GM10248 (cell line): ENCODE measurements around the gene FAM131B.

Experiments
- CTCF ChIA-PET: fragments of 300-600 bp; sonication (Branson Sonifier 250); formaldehyde crosslinking; extraction: SDS; loops from one replicate; lab custom pipeline; 2021; ENCODE audit warnings: antibody characterized with exemption; lab: Yijun Ruan, JAX
- POLR2A ChIA-PET: fragments of 350-650 bp; sonication (Branson Sonifier 250); formaldehyde crosslinking; extraction: SDS; loops from one replicate; lab custom pipeline; 2020; ENCODE audit warnings: antibody characterized with exemption; lab: Yijun Ruan, JAX
- DNase-seq: peaks from one replicate; pipeline ENCODE4 v3.0.0; 2012; ENCODE audit errors: extremely low spot score
- TF ChIP-seq, protein P1 (sequence below): IDR thresholded peaks from 2 replicates; pipeline ENCODE4 v1.5.1; 2012; ENCODE audit warnings: mild to moderate bottlenecking, low read depth; ENCODE audit errors: extremely low read depth, missing control alignments, control extremely low read depth

Gene FAM131B

DNA sequence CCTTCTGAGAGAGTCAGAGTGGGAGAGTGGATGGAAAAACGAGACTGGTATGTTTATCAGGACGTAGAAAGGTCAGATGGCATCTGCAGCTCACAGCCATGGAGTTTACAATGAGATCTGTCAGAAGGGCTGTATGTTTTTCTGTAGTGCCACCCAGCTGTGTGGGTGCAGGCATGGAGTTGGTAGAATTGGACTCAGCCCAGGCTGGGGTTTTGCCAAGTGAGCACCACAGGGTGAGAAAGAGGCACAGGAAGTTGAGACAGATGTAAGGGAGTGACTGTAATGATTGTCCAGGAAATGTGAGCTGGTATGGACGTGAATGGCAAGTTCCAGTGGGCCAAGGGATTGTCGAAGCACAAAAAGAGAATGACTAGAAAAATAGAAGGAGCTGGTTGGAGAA is 9.6 kb upstream of the FAM131B start:
- DNase-seq: no peak
- ChIA-PET CTCF (interaction anchor here (1.0 to 4.8 kb wide), 2 partner anchors 8 to 132 kb away, joined by 3 to 26 read pairs; no protein-coding TSS in a partner anchor), POLR2A (no interaction called here)
- TF ChIP-seq, protein P1, sequence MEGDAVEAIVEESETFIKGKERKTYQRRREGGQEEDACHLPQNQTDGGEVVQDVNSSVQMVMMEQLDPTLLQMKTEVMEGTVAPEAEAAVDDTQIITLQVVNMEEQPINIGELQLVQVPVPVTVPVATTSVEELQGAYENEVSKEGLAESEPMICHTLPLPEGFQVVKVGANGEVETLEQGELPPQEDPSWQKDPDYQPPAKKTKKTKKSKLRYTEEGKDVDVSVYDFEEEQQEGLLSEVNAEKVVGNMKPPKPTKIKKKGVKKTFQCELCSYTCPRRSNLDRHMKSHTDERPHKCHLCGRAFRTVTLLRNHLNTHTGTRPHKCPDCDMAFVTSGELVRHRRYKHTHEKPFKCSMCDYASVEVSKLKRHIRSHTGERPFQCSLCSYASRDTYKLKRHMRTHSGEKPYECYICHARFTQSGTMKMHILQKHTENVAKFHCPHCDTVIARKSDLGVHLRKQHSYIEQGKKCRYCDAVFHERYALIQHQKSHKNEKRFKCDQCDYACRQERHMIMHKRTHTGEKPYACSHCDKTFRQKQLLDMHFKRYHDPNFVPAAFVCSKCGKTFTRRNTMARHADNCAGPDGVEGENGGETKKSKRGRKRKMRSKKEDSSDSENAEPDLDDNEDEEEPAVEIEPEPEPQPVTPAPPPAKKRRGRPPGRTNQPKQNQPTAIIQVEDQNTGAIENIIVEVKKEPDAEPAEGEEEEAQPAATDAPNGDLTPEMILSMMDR: no peak

DNA sequence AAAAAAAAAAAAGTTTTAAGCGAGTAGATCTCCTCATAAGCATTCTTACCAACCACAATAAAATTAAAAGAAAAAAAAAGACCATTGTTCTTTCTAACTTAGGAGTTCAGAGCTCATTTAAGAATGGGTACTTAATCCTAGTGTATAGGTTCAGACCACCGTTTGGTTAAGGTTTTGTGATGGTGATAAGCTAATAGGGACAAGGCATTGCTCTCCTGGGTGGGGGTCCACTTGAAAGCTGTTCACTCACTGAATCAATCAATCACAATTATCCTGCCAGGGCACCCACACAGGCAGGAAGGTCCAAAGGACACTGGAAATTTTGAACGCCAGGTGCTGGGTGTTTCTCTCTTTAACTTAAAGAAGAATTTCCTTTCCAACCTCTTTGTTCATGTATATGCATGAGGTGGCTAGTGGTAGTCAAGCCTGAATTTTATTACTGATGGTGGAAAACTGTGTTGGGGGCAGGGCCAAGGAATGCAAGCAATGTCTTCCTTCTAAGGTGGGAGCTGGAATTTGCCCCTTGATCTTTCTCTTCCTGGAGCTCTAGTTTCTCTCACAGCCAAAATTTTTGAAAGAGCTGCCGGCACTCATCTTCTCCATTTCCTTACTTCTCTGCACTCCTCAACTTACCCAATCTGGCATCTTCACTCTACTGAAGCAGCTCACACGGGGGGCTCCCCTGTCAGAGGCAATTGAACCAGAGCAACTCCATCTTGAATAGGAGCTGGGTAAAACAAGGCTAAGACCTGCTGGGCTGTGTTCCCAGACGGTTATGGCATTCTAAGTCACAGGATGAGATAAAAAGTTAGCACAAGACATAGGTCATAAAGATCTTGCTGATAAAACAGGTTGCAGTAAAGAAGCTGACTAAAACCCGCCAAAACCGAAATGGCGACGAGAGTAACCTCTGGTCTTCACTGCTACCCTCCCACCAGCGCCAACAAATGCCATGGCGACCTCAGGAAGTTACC is 7.5 kb upstream of the FAM131B start:
- CTCF ChIA-PET: interaction anchor here (1.3 to 4.8 kb wide), 4 partner anchors 10 to 129 kb away, joined by 4 to 26 read pairs (median 7); no protein-coding TSS in a partner anchor
- POLR2A ChIA-PET: interaction anchor here (0.6 kb wide), 1 partner anchor 104 kb away, joined by 4 read pairs; no protein-coding TSS in a partner anchor
- TF ChIP-seq, protein P1: no peak
- DNase-seq: no peak

DNA sequence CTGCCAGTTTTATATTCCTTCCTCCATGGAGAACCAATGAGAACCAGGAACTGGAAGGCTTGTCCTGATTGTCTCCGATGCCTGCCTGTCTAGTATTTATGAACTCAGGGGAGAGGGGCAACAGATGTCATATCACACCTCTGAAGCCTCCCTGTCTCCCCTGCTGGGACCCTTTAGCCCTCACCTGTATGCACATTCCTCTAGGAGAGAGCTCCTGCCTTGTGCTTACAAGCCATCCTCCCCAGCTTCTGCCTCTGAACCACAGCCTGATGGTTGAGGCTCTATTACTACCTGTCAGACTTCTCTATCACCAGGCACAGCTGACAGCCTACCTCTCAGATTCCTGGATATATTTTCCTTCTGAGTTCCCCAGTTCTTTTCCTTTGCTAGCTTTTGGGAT is 5.9 kb upstream of the FAM131B start:
- ChIA-PET POLR2A (no interaction called here), CTCF (interaction anchor here (0.6 to 4.8 kb wide), 8 partner anchors 11 to 130 kb away, joined by 3 to 26 read pairs (median 4); no protein-coding TSS in a partner anchor)
- no peak for DNase-seq
- TF ChIP-seq, protein P1: no peak

DNA sequence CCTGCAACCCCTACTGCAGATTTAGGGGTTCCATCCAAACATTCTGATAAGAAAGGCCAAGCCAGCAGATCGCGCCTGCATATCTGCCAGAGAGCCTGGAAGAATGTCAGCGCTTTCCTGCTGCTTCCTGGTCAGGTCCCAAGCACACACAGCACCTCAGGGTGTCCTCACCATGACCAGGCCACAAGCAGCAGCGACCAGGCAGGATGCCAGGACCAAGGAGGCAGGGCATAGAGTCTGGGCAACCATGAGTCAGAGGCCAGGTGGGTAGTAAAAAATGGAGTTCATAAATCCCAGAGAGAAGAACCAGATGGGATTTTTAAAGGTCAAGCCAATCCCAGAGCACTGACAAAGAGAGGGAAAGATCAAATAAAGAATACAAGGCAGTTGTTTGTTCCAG is 5.5 kb upstream of the FAM131B start:
- POLR2A ChIA-PET: no interaction called here
- DNase-seq: no peak
- CTCF ChIA-PET: interaction anchor here (0.6 to 4.8 kb wide), 7 partner anchors 12 to 129 kb away, joined by 3 to 26 read pairs (median 4); no protein-coding TSS in a partner anchor
- TF ChIP-seq, protein P1: no peak

DNA sequence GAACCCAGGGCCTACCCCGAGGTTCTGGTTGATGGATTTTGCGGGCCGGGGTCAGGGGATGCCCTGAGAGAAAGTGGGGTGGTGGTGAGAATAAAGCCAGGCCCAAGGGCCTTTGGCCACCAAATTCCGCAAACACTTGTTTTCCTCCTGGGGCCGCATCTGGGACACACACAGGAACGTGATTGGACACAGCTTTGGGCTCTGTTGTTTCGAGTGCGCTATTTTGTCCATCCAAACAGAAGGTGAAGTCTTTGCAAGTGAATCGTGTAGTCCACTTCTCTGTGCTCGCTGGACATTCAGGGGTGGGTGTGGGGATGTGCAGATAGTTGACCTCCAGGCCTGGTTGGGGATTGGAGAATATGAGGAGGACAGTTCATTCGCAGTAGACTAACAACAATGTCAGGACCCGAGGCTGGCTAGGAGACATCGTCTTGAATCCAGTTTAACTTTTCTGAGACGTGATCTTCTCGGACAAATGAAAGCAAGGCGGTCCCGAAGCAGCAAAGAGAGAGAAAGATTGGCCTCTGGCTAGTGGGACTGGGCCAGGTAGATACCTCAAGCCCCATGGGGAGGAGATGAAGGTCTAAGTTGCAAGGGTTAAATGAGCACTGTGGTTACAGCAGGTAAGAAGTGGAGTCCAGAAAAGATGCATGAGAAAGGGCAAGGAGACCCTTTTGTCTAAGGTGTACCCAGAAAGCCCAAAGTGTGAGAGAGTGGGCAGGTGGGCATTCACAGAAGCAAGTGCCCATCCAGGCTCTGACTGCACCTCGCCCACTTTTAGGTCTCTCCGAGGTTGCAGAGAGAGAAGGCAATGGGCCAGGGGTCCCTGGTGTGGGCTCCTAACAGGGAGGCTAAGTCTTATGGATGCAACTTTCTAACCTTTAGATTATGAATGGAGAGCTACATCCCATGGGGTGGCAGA is 764 bp upstream of the FAM131B start:
- TF ChIP-seq, protein P1: no peak
- ChIA-PET POLR2A (no interaction called here), CTCF (interaction anchor here (1.0 kb wide), 1 partner anchor 17 kb away, joined by 3 read pairs; no protein-coding TSS in a partner anchor)
- DNase-seq: no peak
